Stimulated activated CD4-positive, alpha-beta T cell treated with anti-CD3 and anti-CD28 coated beads, Interleukin-1b, Interleukin-23, amount 100 ng/mL, for 1 hour (primary cell): ENCODE data around the gene PPP6R3.
"Not testable (repeated sequence)": the region's sequence is repeated elsewhere in the genome, so short reads cannot be mapped to it uniquely, and the experiment has no call there.

Experiments used
- DNase-seq, 2 donors: peaks; one replicate each; pipeline ENCODE4 v3.0.0-alpha.2; 2020; ENCODE audit warnings: low read depth in 2 of 2

The PPP6R3 gene

DNA sequence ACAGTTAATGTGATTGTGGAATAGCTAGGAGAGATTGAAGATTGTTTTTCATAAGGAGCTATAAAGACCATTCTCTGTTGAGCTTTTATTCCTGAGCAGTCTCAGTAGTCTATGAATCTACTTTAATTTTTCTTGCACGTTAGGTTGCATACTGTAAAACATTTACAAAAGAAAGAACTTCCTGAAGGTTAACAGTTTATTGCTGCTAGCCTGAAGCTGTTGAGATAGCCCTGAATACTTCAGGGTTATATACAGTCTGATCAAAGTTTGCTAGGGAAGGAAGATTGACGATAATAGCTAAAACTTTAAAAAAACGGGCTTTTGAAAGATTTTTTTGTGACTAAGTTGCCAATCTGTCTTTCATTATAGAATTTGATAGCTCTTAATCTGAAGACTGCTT lies 64.8 kb downstream of the PPP6R3 start:
- no peak for DNase-seq

DNA sequence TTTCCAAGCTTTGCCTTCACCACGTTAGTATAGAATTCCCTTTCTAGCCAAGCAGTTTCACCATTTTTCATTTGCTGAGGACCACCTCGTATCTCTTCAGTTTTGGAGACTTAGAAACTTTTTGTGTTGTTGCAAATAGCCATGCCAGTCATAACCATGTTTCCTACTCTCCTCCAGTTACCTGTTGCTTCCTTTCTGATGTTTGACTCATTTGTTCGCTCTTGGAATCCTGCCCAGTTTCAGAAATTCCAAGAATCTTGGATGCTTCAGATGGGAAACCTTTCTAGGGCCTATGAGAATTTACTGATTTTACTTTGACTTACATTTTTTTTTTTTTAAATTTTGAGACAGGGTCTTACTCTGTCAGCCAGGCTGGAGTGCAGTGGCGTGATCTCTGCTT lies 65.4 kb downstream of the PPP6R3 start:
- no peak for DNase-seq

DNA sequence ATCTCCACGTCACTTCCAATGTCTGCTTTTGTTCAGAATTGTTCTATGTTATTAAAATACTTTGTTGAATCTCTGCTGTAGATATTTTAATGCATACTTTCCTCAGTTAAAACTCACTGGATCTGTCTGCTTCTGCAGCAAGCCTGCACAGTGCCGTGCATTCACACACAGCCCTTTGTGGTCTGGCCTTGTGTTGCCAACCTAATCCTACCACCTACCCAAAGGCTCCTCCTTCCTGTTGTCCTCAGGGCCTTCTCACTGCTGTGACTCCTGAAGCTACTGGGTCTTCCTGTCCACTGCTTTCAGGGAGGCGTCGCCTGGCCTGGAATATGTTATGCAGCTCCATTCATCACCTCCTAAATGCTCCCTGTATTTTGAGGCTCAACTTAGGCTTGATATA lies 67.0 kb downstream of the PPP6R3 start:
- DNase-seq = no peak

DNA sequence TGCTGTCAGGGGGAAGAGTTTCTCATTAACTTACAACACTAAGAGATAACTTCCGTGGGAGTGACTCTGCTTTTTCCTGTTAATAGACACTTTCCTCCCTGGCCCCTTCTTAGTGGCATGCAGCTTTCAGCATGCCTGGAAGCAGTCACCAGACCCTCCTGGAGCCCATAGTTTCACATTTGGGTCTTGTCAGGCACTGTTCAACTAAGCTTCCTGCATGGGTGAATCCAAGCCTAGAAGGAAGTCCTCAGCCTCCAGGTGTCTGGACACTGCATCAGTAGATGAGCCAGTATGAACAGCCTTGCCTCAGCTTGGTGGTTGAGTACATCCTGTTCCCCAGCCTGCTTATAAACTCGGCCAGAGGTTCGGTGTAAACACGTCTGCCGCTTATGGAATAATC lies 68.1 kb downstream of the PPP6R3 start:
- DNase-seq = no peak

DNA sequence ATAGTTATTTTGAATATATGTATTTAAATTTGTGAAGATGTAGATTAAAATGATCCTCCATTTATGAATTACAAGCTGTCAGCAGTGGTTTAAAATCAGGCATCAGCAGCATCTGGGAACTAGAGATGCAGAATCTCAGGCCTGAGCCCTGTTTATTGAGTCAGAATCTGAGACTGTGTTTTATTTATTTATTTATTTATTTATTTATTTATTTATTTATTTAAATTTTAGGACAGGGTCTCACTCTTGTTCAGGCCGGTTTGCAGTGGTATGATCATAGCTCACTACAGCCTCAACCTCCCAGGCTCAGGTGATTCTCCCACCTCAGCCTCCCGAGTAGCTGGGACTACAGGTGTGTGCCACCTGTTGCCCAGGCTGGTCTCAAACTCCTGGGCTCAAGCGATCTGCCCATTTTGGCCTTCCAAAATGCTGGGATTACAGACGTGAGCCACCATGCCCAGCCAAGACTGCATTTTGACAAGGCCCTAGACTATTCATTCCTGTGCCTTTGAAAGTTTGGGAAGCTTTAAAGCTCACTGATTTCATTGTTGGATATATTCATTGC lies 70.7 kb downstream of the PPP6R3 start:
- DNase-seq = no peak

DNA sequence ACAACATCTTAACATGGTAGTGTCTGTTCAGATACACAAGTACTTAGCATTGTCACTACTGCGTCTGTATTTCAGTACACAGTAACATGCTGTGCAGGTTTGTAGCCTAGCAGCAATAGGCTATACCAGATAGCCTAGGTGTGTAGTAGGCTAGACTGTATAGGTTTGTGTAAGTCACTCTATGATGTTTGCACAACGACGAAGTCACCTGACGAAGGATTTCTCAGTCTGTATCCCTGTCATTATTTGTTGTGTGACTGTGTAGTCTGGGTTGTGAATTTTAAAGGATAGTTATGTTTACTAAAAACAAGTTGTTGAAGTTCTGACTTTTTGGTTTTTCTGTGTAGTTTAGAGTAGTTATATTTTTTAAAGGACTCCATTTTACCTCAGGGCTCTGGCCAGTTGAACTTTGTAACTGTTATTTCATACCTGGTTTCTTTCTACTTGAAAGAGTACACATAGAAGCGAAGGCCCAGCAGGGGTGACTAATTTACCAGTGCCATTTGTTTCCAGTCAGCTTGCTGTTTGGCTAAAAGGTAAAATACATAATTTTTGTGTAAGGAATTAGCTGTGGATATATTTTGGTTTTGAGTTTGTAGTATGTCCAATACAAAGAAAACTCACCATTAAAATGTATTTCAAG lies 72.3 kb downstream of the PPP6R3 start:
- no peak for DNase-seq

DNA sequence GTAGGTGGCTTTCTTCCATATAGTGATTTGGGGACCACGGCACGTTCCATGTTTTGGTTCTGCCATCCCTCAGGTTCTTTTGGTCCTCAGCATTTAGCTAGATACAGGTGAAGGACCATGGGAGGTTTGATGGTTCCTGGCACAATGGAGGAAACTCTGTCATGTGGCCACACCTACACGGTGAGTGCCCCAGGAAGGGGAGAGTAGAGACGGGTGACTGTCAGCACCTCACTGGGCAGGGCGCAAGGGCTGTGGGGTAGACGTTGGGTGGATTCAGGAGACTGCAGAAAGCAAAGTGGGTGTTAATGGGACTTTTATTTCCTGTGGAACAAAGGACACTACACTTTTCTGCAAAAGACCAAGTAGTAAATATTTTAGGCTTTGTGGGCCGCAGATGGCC lies 73.4 kb downstream of the PPP6R3 start:
- DNase-seq = no peak

DNA sequence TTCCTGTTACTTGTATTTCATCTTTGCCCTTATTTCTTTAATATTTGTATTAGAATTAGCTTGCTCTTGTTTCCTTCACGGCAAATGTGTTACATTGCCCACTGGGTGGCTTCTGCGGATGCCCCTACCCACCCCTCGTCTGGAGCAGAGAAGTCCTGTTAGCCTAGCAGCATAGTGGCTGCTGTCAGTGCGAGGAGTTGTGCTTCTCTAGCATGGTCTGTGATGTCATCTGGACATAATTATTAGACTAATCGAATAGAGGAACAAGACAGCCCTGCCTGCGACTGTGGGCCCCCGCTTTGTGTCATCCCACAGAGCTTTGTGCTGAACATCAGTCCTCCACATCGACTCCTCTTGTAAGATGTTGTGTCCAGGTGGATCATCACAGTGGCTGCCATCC lies 74.5 kb downstream of the PPP6R3 start:
- no peak for DNase-seq

DNA sequence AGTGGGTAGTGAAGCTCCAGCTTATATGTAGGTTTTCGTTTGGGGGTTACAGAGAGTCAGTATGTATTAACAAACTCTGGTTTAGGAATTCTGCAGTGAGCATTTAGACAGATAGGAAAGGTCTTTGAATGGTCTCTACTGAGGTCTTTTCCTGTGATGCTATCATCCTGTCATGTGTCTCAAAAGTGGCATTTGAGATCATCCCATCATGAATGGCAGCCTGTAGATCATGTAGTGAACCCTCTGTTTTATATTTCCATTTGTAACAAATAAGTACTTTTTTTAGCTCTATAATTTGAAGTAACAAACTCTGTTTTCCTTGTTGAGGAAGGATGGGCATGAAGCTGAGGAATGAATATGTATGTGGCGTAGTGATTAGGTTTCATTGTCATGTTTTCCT lies 76.2 kb downstream of the PPP6R3 start:
- DNase-seq = no peak

DNA sequence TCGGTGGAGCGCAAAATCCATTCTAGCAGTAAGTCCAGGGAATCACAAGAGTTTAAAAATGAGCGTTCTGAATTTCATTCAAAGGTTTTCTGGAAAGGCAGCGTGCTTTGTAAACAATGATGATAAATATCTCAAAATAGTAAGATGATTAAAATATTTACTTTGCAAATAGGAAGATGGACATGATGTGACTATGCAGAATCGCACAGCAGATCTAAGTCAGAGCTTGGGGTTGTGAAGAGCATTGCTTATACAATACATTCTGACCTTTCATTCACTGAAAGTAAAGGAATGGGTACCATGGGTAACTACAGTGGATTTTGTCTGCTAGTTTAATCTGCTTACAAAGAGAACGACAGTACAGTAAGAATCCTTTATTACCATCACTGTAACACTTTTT lies 77.5 kb downstream of the PPP6R3 start:
- DNase-seq = no peak

DNA sequence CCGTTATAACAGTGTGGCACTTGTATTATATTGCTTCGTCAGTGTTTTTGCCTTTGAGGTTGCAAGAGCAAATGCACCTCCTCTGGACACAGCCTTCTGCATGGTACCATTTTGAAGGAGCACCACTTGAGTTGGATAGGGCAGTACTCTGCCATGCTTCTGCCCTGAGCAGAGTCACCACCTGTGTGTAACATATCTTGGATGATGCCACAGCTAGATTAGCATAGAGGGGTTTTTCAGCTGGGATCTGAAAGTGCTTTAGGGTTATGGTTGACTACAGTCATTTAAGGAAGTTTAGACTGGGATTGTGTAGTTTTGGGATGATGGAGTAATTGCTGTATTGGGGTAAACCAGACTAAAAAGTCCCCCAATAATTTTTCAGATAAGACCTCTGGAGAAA lies 78.8 kb downstream of the PPP6R3 start:
- DNase-seq = no peak

DNA sequence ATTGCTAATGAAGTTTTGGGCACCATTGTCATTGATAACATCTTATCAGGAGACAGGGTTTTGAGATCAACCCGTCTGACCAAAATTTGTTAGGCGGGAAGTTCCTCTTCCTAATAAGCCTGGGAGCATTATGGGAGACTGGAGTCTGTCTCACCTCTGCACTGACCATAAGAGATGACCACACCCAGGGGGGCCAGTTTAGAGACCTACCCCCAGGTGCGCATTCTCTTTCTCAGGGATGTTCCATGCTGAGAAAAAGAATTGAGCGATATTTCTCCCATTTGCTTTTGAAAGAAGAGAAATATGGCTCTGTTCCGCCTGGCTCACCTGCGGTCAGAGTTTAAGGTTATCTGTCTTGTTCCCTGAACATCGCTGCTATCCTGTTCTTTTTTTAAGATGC lies 80.0 kb downstream of the PPP6R3 start:
- DNase-seq = not testable (repeated sequence)

DNA sequence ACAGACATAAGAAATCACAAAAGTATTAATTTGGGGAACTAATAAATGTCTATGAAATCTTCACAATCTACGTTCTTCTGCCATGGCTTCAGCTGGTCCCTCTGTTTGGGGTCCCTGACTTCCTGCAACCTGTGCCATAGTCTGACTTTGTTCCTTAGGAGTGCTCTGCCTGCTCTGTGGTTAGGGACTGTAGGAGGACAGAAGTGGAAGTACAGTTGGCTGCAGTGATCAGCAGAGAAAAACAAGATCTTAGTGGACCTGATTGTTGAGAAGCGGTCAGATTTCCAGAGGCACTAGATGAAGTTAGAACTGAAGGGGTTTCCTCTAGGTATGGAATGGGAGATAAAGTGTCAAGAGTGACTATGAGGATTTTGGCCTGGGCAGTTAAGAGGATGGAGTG lies 80.6 kb downstream of the PPP6R3 start:
- no peak for DNase-seq

DNA sequence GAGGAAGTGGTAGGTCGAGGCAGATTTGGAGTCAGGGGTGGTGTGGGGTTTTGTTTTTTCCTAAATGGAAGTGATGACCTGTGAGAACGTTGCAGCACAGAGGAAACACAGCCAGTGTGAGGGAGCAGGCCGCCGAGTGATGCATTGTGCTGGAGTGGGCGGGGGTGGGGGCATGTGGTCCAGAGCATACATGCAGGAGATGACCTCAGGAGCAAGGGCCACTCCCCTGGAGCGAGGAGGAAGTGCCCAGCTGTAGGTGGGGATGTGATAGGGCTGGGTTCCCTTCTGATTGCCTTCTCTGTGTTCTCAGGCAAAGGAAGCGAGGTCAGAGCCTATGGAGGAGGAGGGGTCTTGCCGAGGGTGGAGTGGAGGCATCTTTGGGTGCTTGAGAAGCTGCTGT lies 81.4 kb downstream of the PPP6R3 start:
- no peak for DNase-seq

DNA sequence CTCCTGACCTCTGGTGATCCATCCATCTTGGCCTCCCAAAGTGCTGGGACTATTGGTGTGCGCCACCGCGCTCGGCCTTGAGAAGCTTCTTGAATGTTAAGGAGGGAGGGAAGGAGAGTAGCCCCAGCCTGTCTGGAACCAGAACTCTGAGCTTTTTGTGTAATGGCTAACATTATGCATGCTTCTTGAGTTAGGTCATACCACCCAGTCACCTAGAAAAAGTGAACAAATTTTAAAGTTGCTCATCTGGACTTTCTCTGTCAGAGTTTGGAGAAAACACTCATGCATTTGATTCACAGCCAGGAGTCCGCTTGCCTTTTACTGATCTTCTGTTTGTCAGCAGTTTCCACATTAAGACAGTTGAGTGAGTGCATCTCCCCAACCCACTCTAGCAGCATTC lies 82.1 kb downstream of the PPP6R3 start:
- DNase-seq = no peak

DNA sequence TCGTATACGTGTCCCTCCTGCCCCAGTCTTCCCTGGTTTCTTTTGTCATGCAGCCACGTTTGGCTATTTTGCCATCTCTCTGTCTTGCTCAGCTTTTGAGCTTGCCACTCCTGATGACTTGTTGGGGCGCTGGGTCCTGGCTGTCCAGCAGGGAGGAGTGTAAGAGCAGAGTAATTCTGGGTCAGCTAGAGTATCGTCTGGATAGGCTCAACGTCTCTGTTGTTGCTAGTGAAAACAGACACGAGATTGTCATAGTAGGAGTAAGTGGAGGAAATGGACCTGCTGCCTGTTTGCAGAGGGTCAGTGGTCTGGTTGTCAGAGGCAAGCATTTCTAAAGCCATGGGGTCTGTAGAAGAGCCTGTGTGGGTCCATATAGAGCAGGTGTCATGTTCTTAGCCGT lies 83.0 kb downstream of the PPP6R3 start:
- DNase-seq = no peak

DNA sequence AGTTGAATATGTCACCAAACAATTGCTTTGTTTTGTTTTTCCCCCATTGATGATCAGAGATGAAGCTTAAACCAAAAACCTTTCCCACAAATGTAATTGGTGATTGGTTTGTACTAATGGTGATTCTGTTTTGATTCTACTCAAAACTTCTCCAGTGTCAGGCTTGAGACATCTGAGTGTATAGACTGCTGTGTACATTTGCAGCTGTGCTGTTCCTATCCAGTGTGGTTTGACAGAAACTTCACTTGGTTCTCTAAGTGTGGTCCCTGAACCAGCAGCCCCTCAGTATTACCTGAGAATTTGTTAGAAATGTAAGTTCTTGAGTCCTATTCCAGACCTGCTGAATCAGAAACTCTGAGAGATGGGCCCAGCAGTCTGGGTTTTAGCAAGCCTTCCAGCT lies 84.8 kb downstream of the PPP6R3 start:
- DNase-seq = no peak

DNA sequence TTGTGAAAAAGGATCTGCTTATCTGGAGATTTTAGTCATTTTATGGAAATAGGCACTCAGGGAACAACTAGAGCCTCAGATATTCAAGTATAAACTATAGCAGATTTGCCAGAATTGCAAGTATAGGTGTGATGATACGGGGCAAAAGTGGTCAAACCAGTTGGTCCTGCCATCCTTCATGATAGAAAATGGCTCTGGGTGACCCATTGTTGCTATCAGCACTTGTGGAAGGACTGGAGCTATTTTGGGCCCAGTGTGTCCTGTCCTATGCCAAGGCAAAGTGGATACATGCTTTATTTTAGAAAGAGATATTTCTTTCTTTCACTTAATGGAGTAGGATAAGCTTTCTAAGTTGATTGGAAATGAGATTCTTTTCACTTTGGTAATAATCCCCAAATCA lies 85.2 kb downstream of the PPP6R3 start:
- no peak for DNase-seq

DNA sequence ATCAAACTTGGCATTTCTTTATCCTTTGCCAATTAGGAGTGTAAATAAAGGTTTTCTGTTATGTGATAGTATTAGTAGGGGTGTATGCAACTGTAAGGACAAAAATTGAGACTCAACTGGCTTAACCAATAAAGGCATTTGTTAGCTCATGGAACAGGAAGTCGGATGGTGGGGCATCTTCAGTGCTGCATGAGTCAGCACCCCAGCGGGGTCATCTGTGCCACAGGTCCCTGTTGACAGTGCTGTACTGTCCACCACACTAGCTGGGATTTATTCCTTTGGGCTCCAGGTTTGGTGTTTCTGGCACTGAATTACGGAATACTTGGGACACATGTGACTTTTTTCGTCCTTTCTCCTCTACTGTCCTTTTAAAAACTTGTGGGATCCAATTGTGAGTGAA lies 86.0 kb downstream of the PPP6R3 start:
- no peak for DNase-seq

DNA sequence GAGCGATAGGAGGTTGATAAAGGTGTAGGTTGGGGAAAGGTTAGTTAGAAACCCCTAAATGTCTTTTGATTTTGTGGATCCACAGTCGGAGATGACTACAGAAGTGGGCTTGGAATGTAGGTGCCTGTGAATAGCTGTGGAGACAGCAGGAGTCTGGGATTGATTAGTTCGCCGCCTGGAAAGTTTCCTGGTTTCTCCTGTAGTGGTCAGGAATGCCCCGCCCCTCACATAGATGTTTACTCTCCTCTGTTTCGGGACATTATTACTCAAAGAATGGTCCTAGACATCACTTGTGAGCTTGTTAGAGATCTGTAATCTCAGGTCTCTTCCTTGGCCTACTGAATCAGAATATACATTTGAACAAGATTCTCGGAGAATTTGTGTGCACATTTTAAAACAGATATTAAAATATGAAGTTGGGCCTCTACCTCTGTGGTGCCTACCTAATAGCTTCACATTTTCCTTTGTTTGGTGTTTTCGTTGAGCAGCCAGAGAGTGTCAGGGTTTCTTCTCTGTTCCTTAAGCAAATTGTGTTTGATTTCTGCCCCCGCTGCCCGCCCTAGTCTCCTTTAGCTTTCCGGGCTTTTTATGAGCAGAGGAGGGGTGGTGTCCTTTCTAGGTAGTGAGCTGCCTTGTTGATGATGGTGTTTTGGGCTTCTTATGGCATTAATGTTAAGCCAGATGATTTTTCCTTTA lies 89.4 kb downstream of the PPP6R3 start:
- no peak for DNase-seq

DNA sequence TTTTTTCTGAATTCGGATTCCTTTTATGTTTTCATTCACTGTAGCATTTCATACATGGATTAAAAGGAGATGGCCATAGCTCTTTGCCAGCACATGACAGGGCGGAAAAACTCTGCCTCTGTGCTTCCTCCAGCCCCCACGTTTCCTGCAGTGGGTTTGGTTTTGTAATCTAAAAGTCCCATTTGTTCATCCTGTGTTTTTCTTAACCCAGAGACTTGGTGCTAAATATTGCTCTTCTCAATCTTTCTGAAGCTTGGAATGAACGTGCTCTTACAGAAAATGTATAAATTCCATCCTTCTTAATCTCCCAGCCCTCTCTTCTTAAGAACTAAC lies 89.9 kb downstream of the PPP6R3 start:
- no peak for DNase-seq

DNA sequence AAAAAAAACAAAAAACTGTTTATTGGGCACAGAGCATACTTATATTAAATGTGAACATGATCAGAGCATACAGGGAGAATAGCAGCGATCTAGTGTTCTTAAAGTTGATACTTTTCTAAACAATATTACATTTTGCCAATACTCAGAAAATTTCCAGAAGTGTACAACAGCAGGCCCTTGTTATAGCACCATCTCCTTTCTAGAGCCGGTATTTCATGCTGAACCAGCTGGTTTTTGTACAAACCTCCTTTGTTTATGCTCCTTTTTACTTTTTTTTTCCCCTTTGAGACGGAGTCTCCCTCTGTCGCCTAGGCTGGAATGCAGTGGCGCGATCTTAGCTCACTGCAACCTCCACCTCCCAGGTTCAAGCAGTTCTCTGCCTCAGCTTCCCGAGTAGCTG lies 90.7 kb downstream of the PPP6R3 start:
- no peak for DNase-seq

DNA sequence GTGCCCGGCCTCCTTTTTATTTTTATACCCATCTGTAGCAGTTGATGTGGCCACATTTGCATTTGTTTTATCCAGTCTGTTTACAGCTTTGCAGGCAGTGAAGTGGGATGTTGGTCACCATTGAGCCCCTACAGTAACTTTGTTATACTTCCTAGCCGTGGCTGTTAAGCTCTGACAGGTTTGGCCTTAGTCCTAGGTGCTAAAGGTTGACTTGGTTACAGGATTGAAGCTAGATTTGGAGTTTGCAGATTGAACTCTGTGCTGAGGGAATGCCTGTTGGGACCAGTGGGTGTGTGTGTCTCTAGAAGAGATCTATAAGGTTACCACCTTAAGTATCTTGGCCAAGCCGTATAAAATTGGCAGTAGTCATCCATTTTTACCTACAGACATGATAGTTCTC lies 91.2 kb downstream of the PPP6R3 start:
- no peak for DNase-seq

DNA sequence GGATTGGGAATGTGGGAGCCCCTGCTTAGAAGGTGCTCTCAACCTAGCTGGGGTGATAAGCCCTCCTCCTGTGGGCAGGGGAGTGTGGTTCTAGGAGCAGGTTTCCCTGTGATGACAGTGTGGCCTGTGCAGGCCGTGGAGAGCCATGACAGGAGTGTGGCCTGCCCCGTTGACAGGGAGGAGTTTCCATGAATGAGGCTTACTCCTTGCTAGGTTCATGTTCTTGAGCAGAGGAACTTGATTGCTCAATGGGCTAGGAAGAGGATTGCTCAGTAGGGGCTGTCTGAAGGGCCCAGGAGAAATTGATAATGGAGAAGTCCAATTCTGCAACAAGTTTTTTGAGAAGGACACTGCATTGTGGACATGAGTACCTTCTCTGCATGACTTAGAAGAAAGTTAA lies 92.0 kb downstream of the PPP6R3 start:
- no peak for DNase-seq
